Activated T-helper 1 cell treated with Interleukin-2 at 50 U/mL for 16 hours (primary cell): ENCODE results near the gene KCTD19.

Experiments used
- DNase-seq: peaks from one replicate; pipeline ENCODE4 v3.0.0-alpha.2; 2020; ENCODE audit warnings: low read depth

Gene KCTD19

DNA sequence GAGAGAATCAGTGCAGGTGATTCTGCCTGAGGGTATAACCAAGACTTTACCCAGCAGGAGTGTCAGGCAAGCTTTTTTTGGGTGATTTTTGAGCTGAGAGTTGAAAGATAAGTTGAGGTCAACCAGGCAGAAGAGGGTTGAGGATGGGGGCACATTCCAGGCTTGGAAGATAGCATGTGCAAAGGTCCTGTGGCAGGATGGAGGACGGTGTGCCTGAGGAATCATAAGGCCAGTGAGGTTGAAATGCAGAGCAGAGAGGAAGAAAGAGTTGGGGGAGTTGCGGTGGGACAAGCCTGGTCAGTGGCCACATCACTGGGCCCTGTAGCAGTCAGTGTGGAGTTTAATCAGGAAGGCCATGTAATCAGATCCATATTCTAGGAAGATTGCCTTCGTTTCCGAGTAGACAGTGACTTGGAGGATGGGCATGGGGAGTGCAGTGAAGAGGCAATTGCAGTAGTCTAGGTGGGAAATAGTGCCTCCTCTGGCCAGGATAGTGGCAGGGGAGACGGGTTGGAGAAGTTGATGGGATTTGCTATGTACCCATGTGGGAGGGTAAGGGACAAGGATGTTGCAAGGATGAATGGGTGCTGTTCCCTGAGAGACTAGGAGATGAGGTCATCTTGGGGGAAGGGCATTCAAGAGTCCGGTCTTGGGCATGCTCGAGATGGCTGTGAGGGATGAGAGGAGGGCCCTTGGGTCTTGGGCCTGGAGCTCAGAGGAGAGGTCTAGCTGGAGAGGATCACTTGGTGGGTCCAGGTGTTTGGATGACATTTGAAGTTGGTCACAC, 43.3 kb downstream of the KCTD19 start:
- no peak for DNase-seq

DNA sequence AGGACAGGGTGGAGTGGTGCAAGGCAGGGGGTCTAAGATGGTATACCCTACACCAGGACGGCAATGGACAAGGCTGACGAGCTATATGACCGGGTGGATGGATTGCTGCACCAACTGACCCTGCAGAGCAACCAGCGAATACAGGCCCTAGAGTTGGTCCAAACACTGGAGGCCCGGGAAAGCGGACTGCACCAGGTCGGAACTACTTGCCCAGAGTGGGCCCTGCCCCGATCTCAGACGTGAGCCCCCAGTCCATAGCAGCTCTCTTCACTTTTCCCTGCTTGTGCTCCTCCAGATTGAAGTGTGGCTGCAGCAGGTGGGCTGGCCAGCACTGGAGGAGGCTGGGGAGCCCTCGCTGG, 44.1 kb downstream of the KCTD19 start:
- no peak for DNase-seq

- DNase-seq = no peak
These were observed 44.8 kb downstream of the KCTD19 start for GRCh38 chr16:67281536-67282446.

DNA sequence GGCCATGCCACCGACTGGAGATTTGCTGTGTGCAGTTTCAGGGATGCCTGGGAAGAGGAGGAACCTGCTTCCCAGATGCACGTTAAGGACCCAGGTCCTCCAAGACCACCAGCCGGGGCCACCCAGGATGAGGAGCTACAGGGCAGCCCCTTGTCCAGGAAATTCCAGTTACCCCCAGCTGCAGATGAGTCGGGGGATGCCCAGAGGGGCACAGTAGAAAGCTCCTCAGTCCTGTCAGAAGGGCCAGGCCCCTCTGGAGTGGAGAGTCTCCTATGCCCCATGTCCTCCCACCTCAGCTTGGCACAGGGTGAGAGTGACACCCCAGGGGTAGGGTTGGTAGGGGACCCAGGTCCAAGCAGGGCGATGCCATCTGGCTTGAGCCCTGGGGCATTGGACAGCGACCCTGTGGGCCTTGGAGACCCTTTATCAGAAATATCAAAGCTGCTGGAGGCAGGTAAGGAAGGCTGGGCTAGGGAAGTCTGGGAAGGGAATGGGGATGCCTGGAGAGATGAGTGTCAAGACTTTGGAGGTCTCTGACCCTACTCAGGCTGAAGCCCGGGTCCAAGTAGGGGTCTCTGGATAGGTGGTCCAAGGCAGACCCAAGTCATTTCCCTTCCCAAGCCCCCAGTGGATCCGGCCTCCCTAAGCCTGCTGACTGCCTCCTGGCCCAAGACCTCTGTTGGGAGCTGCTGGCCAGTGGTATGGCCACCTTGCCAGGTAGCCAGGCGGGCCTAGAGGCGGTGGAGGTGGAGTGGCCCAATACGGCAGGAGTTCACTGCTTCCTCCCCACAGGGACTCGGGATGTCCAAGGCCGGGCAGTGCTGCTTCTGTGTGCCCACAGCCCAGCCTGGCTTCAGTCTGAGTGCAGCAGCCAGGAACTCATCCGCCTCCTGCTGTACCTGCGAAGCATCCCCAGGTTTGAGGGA, 46.2 kb downstream of the KCTD19 start:
- no peak for DNase-seq

GRCh38 chr16:67279296-67280089, 47.0 kb downstream of the KCTD19 start, which contains the start of gene PLEKHG4:
Gene PLEKHG4, plus strand, starts transcription at chr16:67279532. Its CDS starts 513 bp downstream, at chr16:67280045.
- DNase-seq = peak; percentile 73

- DNase-seq = peak; percentile 15
These were observed 47.7 kb downstream of the KCTD19 start for GRCh38 chr16:67278773-67279295.

DNA sequence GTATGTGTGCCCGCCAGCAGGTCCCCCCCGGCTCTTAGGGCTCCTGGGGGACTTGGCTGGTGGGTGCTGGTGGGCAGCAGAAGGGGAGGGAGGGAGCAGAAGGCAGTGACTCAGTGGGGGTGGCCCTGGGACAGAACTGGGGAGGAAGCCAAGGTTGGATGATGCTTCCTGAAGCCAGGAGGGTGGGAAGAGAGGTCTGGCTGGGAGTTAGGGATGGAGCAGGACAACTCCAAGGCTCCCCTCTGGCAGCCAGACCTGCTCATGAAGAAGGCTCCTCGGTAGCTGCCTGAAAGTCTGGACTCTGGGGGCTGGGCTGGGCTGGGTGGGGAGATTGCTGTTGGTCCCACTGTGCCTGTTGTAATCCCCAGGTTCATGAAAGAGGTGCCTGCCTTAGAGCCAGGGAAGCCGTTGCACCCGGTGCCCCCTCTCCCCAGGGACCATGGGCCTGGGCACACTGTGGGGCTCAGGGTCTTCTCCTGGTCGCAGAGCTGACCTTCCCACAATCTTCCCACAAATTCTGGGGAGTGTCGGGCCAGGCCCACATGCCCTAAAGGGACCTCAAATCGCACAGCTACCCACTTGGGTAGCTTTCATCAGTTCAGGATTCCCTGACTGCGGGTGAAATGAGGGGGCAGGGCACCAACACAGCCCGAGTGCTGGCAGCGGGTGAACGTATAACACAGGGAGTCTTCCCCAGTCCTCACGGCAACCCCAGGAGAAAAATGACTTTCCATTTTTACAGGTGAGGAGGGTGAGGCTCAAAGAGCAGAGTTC, 48.4 kb downstream of the KCTD19 start:
- no peak for DNase-seq

DNA sequence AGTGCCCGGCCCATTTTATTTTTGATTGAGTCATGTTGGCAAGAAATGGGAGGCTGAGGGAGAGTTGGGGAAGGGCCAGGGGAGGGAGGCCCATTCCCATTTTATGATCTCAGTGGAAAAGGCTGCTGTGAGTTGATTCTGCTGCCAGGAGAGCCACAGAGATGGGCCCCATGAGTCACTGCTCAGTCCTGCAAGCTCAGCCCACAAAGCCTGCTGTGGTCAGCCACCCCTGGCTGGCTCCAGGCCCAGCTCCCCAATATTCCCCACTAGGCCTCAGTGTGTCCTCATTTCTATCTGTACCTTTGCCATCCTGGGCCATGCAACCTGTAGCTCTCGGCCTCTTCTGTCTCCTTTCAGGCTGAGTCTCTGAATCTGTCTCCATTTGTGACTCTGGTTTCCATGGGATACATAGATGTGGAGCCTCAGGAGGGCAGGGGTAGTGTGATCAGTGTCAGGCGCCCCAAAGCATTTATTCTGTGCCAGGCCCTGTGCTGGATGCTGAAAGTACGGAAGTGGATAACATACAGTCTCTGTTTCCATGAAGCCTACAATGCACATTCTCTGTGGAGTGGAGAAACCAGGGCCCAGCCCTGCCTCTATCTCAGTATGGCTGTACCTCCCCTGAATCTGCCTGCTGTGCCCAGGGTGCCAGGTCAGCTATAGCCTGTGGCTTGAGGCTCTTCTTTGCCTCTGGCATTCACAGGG, 49.1 kb downstream of the KCTD19 start:
- DNase-seq = no peak

DNA sequence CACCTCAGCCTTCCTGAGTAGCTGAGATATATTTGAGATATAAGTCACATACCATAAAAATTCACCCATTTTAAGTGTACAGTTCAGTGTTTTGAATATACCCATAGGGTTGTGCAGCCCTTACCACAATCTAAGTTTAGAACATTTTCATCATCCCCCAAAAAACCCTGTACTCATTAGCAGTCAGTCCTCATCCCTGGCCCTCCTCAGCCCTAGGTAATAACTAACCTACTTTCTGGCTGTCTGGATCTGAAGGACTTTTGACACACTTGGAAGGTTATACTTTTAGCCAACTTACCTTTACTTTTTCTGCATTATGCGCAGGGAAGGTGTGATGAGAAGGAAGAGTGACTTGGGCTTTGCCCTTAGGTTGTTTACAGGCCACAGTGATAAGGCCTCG, 51.2 kb downstream of the KCTD19 start:
- no peak for DNase-seq

DNA sequence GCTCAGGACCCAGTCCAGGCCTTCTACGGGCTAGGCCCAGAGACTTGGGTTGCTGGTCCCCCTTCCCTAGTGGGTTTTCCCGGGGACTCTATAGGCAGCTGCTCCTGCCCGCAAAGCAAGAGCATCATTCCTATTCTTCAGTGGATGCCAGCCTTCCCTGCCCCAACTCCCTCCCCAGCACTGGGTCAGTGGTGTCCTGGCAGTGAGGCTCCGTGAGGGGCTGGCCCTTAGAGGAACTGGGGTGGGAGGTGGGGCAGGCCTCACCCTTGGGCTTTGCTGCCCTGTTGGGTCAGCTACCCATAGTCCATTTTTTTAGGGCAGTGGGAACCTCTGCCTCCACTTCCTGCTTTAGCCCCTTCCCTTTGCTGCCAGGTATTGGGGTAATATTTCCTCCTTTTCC, 55.1 kb downstream of the KCTD19 start:
- DNase-seq = no peak

DNA sequence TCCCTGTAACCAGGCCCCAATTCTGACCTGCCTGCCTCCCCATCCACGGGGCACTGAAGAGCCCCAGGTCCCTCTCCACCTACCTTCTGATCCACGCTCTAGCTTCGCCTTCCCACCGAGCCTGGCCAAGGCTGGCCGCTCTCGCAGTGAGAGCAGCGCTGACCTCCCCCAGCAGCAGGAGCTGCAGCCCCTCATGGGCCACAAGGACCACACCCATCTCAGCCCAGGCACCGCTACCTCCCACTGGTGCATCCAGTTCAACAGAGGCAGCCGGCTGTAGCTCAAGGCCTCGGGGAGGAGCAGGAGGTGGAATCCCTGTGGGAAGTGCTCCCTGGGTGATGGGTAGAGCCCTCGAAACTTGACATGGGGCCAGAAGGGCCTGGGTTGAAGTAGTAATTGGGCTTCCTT, 55.6 kb downstream of the KCTD19 start:
- no peak for DNase-seq

GRCh38 chr16:67269766-67270165, 56.8 kb downstream of the KCTD19 start:
- DNase-seq = no peak

DNA sequence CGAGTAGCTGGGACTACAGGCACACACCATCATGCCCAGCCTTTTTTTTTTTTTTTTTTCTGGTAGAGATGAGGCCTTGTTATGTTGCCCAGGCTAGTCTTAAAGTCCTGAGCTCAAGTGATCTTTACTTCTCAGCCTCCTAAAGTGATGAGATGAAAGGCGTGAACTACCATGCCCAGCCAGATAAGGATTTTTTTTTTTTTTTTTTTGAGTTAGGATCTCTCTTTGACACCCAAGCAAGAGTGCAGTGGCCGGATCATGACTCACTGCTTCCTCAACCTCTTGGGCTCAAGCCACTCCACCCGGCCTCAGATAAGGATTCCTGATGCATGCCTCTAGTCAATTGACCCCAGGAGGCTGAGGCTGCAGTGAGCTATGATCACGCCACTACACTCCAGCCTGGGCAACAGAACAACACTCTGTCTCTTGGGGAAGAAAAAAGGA, 58.4 kb downstream of the KCTD19 start:
- DNase-seq = no peak

- DNase-seq = no peak
These were observed 60.7 kb downstream of the KCTD19 start for GRCh38 chr16:67265834-67266233.

GRCh38 chr16:67264866-67265265, 61.7 kb downstream of the KCTD19 start:
- DNase-seq = no peak

- DNase-seq = no peak
These were observed 62.3 kb downstream of the KCTD19 start for GRCh38 chr16:67264277-67264676.

- no peak for DNase-seq
These were observed 63.3 kb downstream of the KCTD19 start for GRCh38 chr16:67263201-67263600.

- no peak for DNase-seq
These were observed 66.0 kb downstream of the KCTD19 start for GRCh38 chr16:67260426-67261063.

GRCh38 chr16:67259705-67260104, 66.8 kb downstream of the KCTD19 start:
- DNase-seq = no peak
